ENCODE results near the gene MYZAP. TPM values are rescaled to one million over a fixed set of nuclear protein-coding genes. Genes with fewer than 3 reads are reported as not detected.

Gene MYZAP
- total RNA-seq, 4 donors from 2014 or later: 0.98 to 9.3 (median 2.7) TPM

GRCh38 chr15:57567891-57568290, 23.8 kb upstream of the MYZAP start:
- Histone ChIP-seq H3K36me3 (no peaks in the 10 kb centered on the region), H3K9me3 (no peaks in the 10 kb centered on the region), H3K27me3 (no peaks in the 10 kb centered on the region), H3K27ac (no peak overlapping the region), H3K4me1 (no peaks in the 10 kb centered on the region), H3K4me3 (no peak overlapping the region)
- DNase-seq (ENCODE audit: low spot score in 2 of 2): no peak
- WGBS, 2 donors: 84 to 87% methylated on average over 3 of the region's 3 CpGs
- no peak for TF ChIP-seq POLR2A (IDR thresholded peaks at IDR 0.05)
- no peak for TF ChIP-seq CTCF (IDR thresholded peaks at IDR 0.05)
- no peak for TF ChIP-seq EP300 (IDR thresholded peaks at IDR 0.05)

GRCh38 chr15:57568299-57568698, 23.4 kb upstream of the MYZAP start:
- no peak overlapping the region for H3K4me3 ChIP-seq
- H3K36me3 ChIP-seq: no peaks in the 10 kb centered on the region
- no peak overlapping the region for H3K27ac ChIP-seq
- H3K9me3 ChIP-seq: no peaks in the 10 kb centered on the region
- WGBS, 2 donors: 73 to 86% methylated on average over 2 of the region's 2 CpGs
- H3K27me3 ChIP-seq: no peaks in the 10 kb centered on the region
- no peak for DNase-seq (ENCODE audit: low spot score in 2 of 2)
- TF ChIP-seq CTCF (IDR thresholded peaks at IDR 0.05) (no peak), EP300 (IDR thresholded peaks at IDR 0.05) (no peak), POLR2A (IDR thresholded peaks at IDR 0.05) (no peak)
- H3K4me1 ChIP-seq: no peaks in the 10 kb centered on the region

- TF ChIP-seq CTCF (IDR thresholded peaks at IDR 0.05): no peak
- no peak for TF ChIP-seq POLR2A (IDR thresholded peaks at IDR 0.05)
- TF ChIP-seq EP300 (IDR thresholded peaks at IDR 0.05): no peak
- no peak for DNase-seq (ENCODE audit: low spot score in 2 of 2)
- Histone ChIP-seq H3K36me3 (no peaks in the 10 kb centered on the region), H3K27me3 (no peaks in the 10 kb centered on the region), H3K27ac (no peak overlapping the region), H3K9me3 (no peaks in the 10 kb centered on the region), H3K4me1 (no peaks in the 10 kb centered on the region), H3K4me3 (no peak overlapping the region)
- WGBS, 2 donors: 82 to 84% methylated on average over 2 of the region's 2 CpGs
Measured at GRCh38 chr15:57570340-57570739, 21.4 kb upstream of the MYZAP start.

GRCh38 chr15:57570994-57571393, 20.7 kb upstream of the MYZAP start:
- no peaks in the 10 kb centered on the region for H3K9me3 ChIP-seq
- no peak for DNase-seq (ENCODE audit: low spot score in 2 of 2)
- 73 to 88% methylated on average over 3 of the region's 3 CpGs for WGBS, 2 donors

GRCh38 chr15:57571725-57572124, 20.0 kb upstream of the MYZAP start:
- H3K9me3 ChIP-seq: no peaks in the 10 kb centered on the region
- no peaks in the 10 kb centered on the region for H3K4me1 ChIP-seq
- no peak overlapping the region for H3K27ac ChIP-seq
- no peaks in the 10 kb centered on the region for H3K36me3 ChIP-seq
- H3K4me3 ChIP-seq: no peak overlapping the region
- H3K27me3 ChIP-seq: no peaks in the 10 kb centered on the region
- WGBS, 2 donors: 91 to 92% methylated on average over 7 of the region's 7 CpGs
- no peak for DNase-seq (ENCODE audit: low spot score in 2 of 2)
- TF ChIP-seq POLR2A (IDR thresholded peaks at IDR 0.05): no peak
- no peak for TF ChIP-seq EP300 (IDR thresholded peaks at IDR 0.05)
- no peak for TF ChIP-seq CTCF (IDR thresholded peaks at IDR 0.05)

More at GRCh38 chr15:57570994-57571393, 20.7 kb upstream of the MYZAP start:
- Histone ChIP-seq H3K27ac (no peak overlapping the region), H3K4me3 (no peak overlapping the region), H3K36me3 (no peaks in the 10 kb centered on the region), H3K27me3 (no peaks in the 10 kb centered on the region), H3K4me1 (no peaks in the 10 kb centered on the region)
- TF ChIP-seq EP300 (IDR thresholded peaks at IDR 0.05): no peak
- no peak for TF ChIP-seq POLR2A (IDR thresholded peaks at IDR 0.05)
- TF ChIP-seq CTCF (IDR thresholded peaks at IDR 0.05): no peak
